GM19193 (cell line): ENCODE data around the gene BECN2.

Experiments
- POLR2A ChIP-seq: IDR thresholded peaks from 4 replicates; pipeline ENCODE4 v1.6.1; 2011; ENCODE audit not compliant: insufficient read depth, insufficient read length; ENCODE audit errors: extremely low read depth

BECN2 gene, protein sequence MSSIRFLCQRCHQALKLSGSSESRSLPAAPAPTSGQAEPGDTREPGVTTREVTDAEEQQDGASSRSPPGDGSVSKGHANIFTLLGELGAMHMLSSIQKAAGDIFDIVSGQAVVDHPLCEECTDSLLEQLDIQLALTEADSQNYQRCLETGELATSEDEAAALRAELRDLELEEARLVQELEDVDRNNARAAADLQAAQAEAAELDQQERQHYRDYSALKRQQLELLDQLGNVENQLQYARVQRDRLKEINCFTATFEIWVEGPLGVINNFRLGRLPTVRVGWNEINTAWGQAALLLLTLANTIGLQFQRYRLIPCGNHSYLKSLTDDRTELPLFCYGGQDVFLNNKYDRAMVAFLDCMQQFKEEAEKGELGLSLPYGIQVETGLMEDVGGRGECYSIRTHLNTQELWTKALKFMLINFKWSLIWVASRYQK

DNA sequence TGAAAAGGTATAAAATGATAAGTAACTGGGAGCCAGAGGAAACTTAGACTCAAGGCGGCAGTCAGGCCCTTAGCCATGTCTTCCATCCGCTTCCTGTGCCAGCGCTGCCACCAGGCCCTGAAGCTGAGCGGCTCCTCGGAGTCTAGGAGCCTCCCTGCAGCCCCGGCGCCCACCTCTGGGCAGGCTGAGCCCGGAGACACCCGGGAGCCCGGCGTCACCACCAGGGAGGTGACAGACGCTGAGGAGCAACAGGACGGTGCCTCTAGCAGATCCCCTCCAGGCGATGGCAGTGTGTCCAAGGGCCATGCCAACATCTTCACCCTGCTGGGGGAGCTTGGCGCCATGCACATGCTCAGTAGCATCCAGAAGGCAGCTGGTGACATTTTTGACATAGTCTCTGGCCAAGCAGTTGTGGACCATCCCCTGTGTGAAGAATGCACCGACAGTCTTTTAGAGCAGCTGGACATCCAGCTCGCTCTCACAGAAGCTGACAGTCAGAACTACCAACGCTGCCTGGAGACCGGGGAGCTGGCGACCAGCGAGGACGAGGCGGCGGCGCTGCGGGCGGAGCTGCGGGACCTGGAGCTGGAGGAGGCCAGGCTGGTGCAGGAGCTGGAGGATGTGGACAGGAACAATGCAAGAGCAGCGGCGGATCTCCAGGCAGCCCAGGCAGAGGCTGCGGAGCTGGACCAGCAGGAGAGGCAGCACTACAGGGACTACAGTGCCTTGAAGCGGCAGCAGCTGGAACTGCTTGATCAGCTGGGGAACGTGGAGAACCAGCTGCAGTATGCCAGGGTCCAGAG lies at the start of gene BECN2:
Gene BECN2 (plus strand): TSS at position 76 of the 803 bp plus-strand sequence. CDS start 0 bp downstream, at position 76.
- TF ChIP-seq POLR2A, result no peak

DNA sequence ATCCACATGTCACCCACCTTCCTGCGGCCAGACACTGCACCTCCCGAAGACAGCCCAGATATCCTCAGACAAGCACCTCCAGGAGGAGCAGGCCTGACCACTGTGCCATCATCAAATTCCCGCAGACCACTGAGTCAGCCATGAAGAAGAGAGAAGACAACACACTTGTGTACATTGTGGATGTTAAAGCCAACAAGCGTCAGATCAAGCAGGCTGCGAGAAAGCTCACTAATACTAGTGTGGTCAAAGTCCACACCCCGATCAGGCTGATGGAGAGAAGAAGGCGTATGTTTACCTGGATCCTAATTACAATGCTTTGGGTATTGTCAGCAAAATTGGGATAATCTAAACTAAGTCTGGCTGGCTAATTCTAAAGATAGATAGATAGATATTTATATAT lies 41.4 kb upstream of the BECN2 start:
- TF ChIP-seq POLR2A, result no peak

DNA sequence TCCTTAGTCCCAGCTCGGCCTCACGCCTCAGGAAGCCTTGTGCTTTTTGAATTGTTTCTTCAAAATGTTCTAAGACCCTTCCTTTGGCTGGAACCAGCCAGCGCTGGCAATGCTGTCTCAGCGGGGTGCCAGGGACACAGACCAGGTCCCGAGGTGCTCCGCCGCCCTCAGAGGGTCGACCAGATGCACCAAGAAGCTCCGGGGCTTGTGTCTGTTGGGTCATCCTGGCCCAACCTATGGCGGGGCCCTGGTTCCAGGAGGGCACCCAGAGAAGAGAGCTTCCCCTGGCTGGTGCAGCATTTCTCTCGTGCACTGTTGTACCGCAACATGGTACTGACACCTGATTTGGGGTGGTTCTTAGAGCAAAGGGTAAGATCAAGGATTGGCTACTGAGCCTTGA lies 40.1 kb upstream of the BECN2 start:
- no peak for TF ChIP-seq POLR2A

DNA sequence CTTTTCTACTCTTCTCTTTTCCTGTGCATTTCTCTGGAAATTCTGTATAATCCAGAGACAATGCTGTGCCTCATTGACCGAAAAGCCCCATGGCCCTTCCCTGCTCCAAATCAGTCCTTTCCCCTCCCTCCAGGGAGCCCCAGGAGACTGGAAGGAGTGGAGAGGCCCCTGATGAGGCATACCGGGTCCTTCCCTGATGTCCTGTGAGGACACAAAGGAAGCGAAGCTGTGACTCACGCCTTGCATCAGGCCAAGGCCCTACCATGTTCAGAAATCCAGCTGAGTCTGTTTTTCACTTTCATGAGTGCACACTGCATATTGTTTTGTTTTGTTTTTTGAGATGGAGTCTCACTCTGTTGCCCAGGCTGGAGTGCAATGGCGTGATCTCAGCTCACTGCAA lies 38.7 kb upstream of the BECN2 start:
- no peak for TF ChIP-seq POLR2A

DNA sequence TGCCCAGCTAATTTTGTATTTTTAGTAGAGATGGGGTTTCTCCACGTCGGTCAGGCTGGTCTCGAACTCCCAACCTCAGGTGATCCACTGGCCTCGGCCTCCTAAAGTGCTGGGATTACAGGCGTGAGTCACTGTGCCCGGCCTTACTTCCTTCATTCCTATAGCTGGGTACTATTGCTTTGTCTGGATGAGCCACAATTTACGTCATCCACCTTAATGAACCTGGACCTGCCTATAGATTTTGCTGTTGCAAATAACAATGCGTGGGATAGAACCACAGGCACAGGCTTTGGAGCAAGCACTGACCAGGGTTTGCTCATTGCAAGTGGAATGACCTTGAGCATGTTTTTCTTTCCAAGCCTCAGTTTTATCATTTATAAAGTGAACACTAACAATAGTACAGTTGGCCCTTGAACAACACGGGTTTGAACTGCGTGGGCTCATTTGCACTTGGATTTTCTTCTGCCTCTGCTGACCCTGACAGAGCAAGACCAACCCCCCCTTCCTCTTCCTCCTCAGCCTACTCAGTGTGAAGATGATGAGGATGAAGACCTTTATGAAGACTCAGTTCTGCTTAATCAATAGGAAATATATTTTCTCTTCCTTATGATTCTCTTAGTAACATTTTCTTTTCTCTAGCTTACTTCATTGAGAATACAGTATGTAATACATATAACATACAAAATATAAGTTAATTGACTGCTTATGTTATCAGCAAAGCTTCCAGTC lies 33.3 kb upstream of the BECN2 start:
- TF ChIP-seq POLR2A, result no peak

DNA sequence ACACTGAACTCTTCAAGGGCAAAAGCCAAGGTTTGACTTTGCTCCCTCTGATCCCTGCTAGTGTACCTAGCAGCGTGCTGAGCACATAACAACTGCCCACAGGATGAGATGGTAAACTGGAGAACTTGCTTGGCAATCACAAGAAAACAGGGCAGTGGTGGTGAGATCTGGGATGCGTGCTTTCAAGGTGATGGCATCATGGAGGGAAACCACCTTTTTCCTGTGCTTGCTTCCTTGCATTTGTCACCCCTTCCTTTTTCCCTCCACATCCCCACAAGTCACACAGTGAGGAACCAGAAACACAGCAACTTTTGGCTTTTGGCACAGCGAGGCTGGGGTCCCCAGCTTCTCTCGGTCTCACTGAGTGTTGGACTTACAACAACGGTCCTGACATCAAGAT lies 31.4 kb upstream of the BECN2 start:
- TF ChIP-seq POLR2A, result no peak

DNA sequence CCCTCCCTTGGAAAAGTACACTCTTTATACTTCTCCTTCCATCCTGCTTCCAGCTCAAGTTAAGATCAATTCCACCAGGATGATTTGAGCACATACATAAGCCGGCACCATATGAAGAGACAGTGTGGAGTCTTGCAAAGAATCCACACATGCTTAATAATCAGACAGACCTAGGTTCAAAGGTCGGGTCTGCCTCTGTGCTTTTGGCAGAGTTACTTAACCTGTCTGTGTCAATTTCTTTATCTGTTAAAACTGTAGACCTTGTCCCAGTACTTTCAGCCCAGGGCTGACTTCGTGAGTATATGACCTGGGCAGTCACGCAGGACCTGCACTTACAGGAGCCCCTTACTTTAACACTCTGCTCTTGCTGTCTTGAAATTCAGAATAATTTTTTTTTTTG lies 30.2 kb upstream of the BECN2 start:
- no peak for TF ChIP-seq POLR2A

DNA sequence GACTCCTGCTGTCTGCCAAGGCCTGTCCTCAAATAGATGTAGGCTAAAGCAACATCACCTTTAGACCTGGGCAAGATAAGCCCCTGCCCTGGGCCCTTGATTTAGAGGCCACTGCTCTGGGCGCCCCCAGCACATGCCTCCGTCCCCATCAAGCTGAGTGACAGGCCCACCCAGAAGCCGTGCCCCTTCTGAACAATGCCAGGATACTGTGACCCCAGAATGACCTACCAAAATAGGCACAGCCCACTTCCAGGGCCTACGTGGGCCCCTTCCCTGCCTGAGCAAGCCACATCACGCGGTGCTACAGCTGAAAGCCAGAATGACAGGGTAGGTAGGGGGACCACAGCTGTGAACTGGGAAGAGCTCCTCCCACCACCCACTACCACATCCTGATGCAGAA lies 24.7 kb upstream of the BECN2 start:
- TF ChIP-seq POLR2A, result no peak

DNA sequence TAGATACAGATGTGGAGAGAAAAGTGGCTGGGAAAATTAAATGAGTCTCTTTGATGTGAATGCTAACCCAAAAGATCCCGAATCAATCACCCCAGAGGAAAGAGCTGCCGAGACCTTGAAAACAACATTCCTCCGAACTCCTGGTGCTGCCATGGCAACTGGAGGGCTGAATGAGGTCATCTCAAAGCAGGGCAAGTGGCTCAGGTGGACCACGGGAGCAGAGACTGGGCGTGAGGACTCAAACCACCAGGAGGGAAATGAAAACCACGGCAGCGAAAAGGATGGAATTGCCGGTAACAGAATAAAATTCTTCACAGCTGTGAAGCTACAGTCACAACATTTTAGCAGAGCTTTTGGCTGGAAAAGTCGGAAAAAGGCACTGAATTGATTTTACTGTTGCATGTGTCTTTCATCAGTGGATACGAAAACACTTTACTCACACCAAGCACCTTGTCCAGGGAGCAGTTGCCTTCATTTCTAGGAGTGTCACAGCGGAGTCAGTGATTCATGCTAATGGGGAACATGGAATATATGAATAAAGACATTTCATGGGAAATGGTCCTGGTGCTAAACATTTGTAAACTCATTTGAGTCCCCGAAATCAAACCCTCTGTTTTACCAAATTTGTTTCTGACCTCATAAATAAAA lies 23.2 kb upstream of the BECN2 start:
- TF ChIP-seq POLR2A, result no peak

DNA sequence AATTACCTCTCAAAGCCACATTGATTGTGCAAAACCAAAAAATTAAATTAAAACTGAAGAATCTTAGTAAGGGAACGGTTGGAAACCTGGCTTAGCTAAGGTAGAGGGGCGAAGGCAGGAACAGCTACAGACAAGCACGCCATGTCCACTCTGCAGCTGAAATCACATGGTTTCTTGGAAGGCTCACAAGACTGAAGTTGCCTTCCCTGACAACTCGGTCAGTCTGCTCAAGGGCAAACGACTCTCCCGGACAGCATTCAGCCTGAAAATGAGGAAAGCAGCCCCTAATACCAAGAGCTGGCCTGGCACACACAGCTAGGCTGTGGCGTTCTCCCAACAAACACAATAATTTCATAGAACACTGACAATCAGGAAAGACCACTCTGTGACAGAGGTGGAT lies 22.7 kb upstream of the BECN2 start:
- no peak for TF ChIP-seq POLR2A

DNA sequence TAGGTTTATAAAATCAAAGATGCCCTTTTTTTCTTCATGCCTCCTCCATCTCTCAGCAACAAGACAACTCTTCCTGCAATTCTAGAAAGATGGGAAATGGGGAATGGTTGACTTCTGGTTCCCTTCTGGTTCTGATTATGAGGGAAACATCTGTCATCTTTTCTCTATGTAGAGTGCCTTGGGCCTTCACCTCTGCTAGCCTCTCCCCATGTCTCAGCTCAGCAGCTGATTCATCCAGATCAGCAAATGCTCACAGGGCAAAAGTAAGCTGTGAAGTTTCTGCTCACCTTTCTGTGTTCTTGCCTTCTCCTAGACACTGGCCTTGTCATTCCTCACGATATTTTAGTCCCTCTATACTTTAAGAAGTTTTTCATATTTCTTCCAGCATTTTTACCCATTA lies 17.8 kb upstream of the BECN2 start:
- TF ChIP-seq POLR2A, result no peak

DNA sequence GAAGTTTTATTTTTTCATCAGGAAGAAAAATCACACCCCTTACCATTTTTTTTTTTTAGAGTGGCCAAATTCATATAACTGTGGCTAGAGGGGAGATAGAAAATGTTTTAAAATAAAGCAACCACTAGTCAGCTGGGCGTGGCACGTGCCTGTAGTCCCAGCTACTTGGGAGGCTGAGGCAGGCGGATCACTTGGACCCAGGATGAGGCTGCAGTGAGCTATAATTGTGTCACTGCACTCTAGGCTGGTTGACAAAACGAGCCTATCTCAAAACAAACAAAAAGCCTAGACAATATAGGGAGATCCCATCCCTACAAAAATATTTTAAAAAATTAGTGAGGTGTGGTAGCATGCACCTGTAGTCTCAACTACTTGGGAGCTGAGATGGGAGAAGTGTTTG lies 14.8 kb upstream of the BECN2 start:
- TF ChIP-seq POLR2A, result no peak

DNA sequence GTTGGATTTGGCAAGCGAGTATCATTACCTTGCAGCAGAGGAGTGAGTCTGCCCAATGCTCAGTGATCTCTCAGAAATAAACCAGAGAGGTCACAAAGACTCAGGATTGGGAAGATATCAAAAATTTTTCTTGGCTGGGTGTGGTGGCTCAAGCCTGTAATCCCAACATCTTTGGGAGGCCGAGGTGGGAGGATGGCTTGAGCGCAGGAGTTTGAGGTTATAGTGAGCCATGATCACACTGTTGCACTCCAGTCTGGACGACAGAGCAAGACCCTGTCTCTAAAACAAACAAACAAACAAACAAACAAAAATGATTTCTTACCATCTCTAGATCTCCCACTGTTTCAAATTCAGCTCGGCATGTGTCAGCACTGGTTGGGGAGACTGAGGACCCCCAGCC lies 13.3 kb upstream of the BECN2 start:
- TF ChIP-seq POLR2A, result no peak

DNA sequence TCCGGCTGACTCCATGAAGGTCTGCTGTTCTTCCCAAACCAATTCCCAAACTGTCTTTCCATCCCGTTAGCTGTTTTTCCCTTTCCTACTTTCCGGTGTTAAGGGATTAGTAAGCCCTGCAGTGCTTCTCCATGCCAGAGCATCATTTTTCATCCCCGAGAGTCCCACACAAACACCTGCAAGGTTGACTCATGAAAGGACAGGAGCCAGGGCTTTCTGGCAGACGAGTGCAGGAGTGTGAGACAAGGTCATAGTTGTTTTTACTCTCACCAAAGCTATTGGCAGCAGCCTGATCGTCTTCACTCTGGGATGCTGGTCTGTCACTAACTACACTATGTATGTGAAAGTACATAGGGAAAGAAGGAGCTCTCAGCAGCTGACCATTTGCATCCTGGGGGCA lies 10.2 kb upstream of the BECN2 start:
- no peak for TF ChIP-seq POLR2A

DNA sequence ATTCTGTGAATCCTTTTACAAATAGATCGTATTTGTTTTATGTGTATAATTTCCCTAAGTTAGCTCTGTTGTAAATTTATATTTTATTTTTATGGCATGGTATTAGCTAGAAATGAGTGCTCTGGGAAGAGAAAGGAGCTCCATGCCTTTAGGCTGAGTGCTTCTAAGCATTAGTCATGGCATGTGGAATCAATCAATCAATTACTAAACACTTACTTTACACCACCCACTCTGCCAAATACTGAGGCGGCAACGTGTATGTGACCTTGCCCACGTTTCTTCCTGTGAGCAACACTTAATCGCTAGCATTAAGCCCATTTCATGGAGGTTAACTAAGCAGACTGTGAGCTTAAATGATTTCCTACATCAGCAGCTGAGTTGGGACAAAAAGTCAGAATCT lies 7.2 kb upstream of the BECN2 start:
- TF ChIP-seq POLR2A, result no peak
